CD14-positive monocyte (primary cell): ENCODE data around the gene ZNF32. TPM values are rescaled to one million over a fixed set of nuclear protein-coding genes. Genes with fewer than 3 reads are reported as not detected.

Experiments
- DNase-seq, 3 donors: peaks; one replicate each; pipeline ENCODE4 v3.0.0-alpha.2; 2011 to 2022
- H2AFZ ChIP-seq: 2 replicates; pipeline ENCODE4 v1.6.0; 2012; ENCODE audit warnings: mild to moderate bottlenecking, low read depth, low read length, inconsistent platforms; ENCODE audit not compliant: insufficient read depth, poor library complexity, severe bottlenecking
- H3K27ac ChIP-seq, 2 donors: 1 replicate in 1 of 2; 2 replicates in 1 of 2; pipeline ENCODE4 v1.5.1; 2012 to 2013; ENCODE audit warnings: low read length in 2 of 2, control low read depth in 1 of 2, inconsistent platforms in 1 of 2, low read depth in 1 of 2, mild to moderate bottlenecking in 1 of 2
- H3K27me3 ChIP-seq, 2 donors: one replicate each; pipeline versions ENCODE4 v1.6.0 to v1.6.1; 2011 to 2013; ENCODE audit warnings: low read length in 2 of 2; ENCODE audit not compliant: control insufficient read depth in 2 of 2, insufficient read depth in 2 of 2
- H3K36me3 ChIP-seq, 2 donors: replicated peaks in 1 of 2; 1 replicate in 1 of 2; 2 replicates in 1 of 2; pipeline versions ENCODE4 v1.5.1 to v1.6.1; 2012 to 2013; ENCODE audit warnings: low read length in 2 of 2, control low read depth in 1 of 2, inconsistent platforms in 1 of 2, mild to moderate bottlenecking in 1 of 2; ENCODE audit not compliant: insufficient read depth in 2 of 2, control insufficient read depth in 1 of 2
- H3K4me1 ChIP-seq, 2 donors: 1 replicate in 1 of 2; 2 replicates in 1 of 2; pipeline versions ENCODE4 v1.5.1 to v1.6.1; 2012 to 2013; ENCODE audit warnings: low read length in 2 of 2, control low read depth in 1 of 2, inconsistent platforms in 1 of 2, mild to moderate bottlenecking in 1 of 2, moderate library complexity in 1 of 2; ENCODE audit not compliant: insufficient read depth in 2 of 2, control insufficient read depth in 1 of 2
- H3K4me2 ChIP-seq: replicated peaks from 2 replicates; pipeline ENCODE3; 2012; ENCODE audit warnings: low read length, moderate library complexity, mild to moderate bottlenecking; ENCODE audit not compliant: poor library complexity, severe bottlenecking; ENCODE audit errors: extremely low read depth
- H3K4me3 ChIP-seq, 3 experiments: fragments of 200-600 bp in 1 of 3; sonication (generic) in 1 of 3; replicated peaks in 1 of 3; 1 replicate in 2 of 3; 2 replicates in 1 of 3; pipeline ENCODE4 v1.5.1; 2011 to 2013; ENCODE audit warnings: low read length in 3 of 3, mild to moderate bottlenecking in 3 of 3, control low read depth in 2 of 3, low read depth in 2 of 3, inconsistent platforms in 1 of 3, moderate library complexity in 1 of 3
- H3K79me2 ChIP-seq: 2 replicates; pipeline ENCODE4 v1.6.0; 2012; ENCODE audit warnings: mild to moderate bottlenecking, control low read depth, inconsistent platforms, low read length, moderate library complexity; ENCODE audit not compliant: insufficient read depth
- H3K9ac ChIP-seq: 2 replicates; pipeline ENCODE4 v1.6.0; 2017; ENCODE audit warnings: low read length, mild to moderate bottlenecking; ENCODE audit not compliant: insufficient read depth, poor library complexity, severe bottlenecking
- H3K9me3 ChIP-seq, 2 donors: replicated peaks in 1 of 2; 1 replicate in 1 of 2; 2 replicates in 1 of 2; pipeline versions ENCODE4 v1.5.1 to v1.6.1; 2012 to 2013; ENCODE audit warnings: low read length in 2 of 2, control low read depth in 1 of 2; ENCODE audit not compliant: control insufficient read depth in 1 of 2, insufficient read depth in 1 of 2
- H4K20me1 ChIP-seq: 2 replicates; pipeline ENCODE4 v1.6.0; 2012; ENCODE audit warnings: mild to moderate bottlenecking, low read length, control low read depth, moderate library complexity; ENCODE audit not compliant: insufficient read depth
- H3K27ac Mint-ChIP-seq, 7 donors: one replicate each; pipeline ENCODE4 v1.8.0; 2020; ENCODE audit warnings: mild to moderate bottlenecking in 7 of 7, mixed read lengths in 7 of 7, moderate library complexity in 6 of 7, inconsistent platforms in 2 of 7
- H3K27me3 Mint-ChIP-seq, 3 donors: one replicate each; pipeline ENCODE4 v1.8.0; 2021 to 2022; ENCODE audit warnings: low read depth in 3 of 3, mild to moderate bottlenecking in 3 of 3, mixed read lengths in 3 of 3, moderate library complexity in 3 of 3, inconsistent platforms in 1 of 3
- H3K36me3 Mint-ChIP-seq, 2 donors: one replicate each; pipeline ENCODE4 v1.8.0; 2020; ENCODE audit warnings: mixed read lengths in 2 of 2, inconsistent platforms in 1 of 2, mild to moderate bottlenecking in 1 of 2
- H3K4me1 Mint-ChIP-seq: one replicate; pipeline ENCODE4 v1.8.0; 2020; ENCODE audit warnings: mild to moderate bottlenecking, mixed read lengths
- H3K4me3 Mint-ChIP-seq, 2 donors: one replicate each; pipeline ENCODE4 v1.8.0; 2020; ENCODE audit warnings: mild to moderate bottlenecking in 2 of 2, mixed read lengths in 2 of 2, moderate library complexity in 1 of 2
- H3K9me3 Mint-ChIP-seq, 7 donors: one replicate each; pipeline ENCODE4 v1.8.0; 2020 to 2022; ENCODE audit warnings: mixed read lengths in 7 of 7, mild to moderate bottlenecking in 6 of 7, moderate library complexity in 6 of 7, inconsistent platforms in 2 of 7
- CTCF ChIP-seq: fragments of 200-600 bp; IDR thresholded peaks from one replicate; pipeline ENCODE4 v1.8.0; 2022; ENCODE audit warnings: antibody characterized with exemption, mild to moderate bottlenecking
- WGBS: methylation state at CpG from one replicate; pipeline ENCODE4 v1.1.5; 2013; ENCODE audit warnings: missing lambda C conversion rate; ENCODE audit not compliant: insufficient coverage; 5-methylcytosine and 5-hydroxymethylcytosine counted together
- intact Hi-C, 2 donors: fragments of 100-400 bp; cut with micrococcal nuclease; formaldehyde crosslinking; loops; one replicate each; pipeline versions ENCODE4 v1.15.0 to v1.15.1; 2023
- polyA plus RNA-seq, 3 donors: library from polyadenylated mRNA; depleted of rRNA in 1 of 3; unstranded in 2 of 3; stranded (reverse) in 1 of 3; fragments of 300-500 nt in 2 of 3; fragments of >200 nt in 1 of 3; fragmentation: Illumina TruSeq in 2 of 3; gene quantifications; 1 replicate in 2 of 3; 2 replicates in 1 of 3; pipeline ENCODE4 v1.2.3, GENCODE V29; 2012 to 2021

ZNF32 gene
- polyA plus RNA-seq, 3 donors = 16.7 to 33.6 (median 33.0) TPM

GRCh38 chr10:43623351-43623750 is 25.3 kb downstream of the ZNF32 start:
- no peak for TF ChIP-seq CTCF
- no peaks in the 10 kb centered on the region for H3K36me3 Mint-ChIP-seq
- Histone ChIP-seq H3K9me3 (peaks cover 25 to 37% of the 10 kb centered on the region in 2 donors), H3K4me3 (peak overlapping the region in 2 of 3 experiments; percentile 5 to 49), H4K20me1 (no peaks in the 10 kb centered on the region), H3K4me1 (peaks cover 0 to 4% of the 10 kb centered on the region in 2 donors), H3K9ac (no peak overlapping the region), H2AFZ (no peak overlapping the region), H3K4me2 (peak overlapping the region; percentile 51), H3K79me2 (no peaks in the 10 kb centered on the region), H3K36me3 (no peaks in the 10 kb centered on the region), H3K27me3 (no peaks in the 10 kb centered on the region), H3K27ac (no peak overlapping the region)
- no peak overlapping the region for H3K27ac Mint-ChIP-seq
- H3K27me3 Mint-ChIP-seq = peaks cover 0 to 3% (median 0%) of the 10 kb centered on the region in 3 donors
- H3K4me3 Mint-ChIP-seq = peak overlapping the region in 1 of 2 donors; percentile 54
- H3K4me1 Mint-ChIP-seq = peaks cover 5% of the 10 kb centered on the region
- DNase-seq = peak in 1 of 3 donors; percentile 2
- WGBS = no CpG with 5 or more reads among the region's 3 CpGs
- peaks cover 2 to 44% (median 29%) of the 10 kb centered on the region in 7 donors for H3K9me3 Mint-ChIP-seq
- intact Hi-C loops = no loop called here

- no peak overlapping the region for H3K9ac ChIP-seq
- H3K36me3 ChIP-seq = no peaks in the 10 kb centered on the region
- H4K20me1 ChIP-seq = no peaks in the 10 kb centered on the region
- peaks cover 0 to 3% (median 0%) of the 10 kb centered on the region in 3 donors for H3K27me3 Mint-ChIP-seq
- no peak overlapping the region for H3K4me3 ChIP-seq
- no peak overlapping the region for H3K27ac ChIP-seq
- H3K9me3 ChIP-seq = peaks cover 38 to 47% of the 10 kb centered on the region in 2 donors
- WGBS = 73% methylated on average over 2 of the region's 2 CpGs
- no peaks in the 10 kb centered on the region for H3K36me3 Mint-ChIP-seq
- H3K79me2 ChIP-seq = no peaks in the 10 kb centered on the region
- no peak overlapping the region for H3K4me3 Mint-ChIP-seq
- peaks cover 5% of the 10 kb centered on the region for H3K4me1 Mint-ChIP-seq
- no peak overlapping the region for H3K4me2 ChIP-seq
- H3K27me3 ChIP-seq = no peaks in the 10 kb centered on the region
- intact Hi-C loops = no loop called here
- H3K4me1 ChIP-seq = peaks cover 0 to 4% of the 10 kb centered on the region in 2 donors
- H2AFZ ChIP-seq = no peak overlapping the region
- no peak for TF ChIP-seq CTCF
- no peak for DNase-seq
- no peak overlapping the region for H3K27ac Mint-ChIP-seq
- H3K9me3 Mint-ChIP-seq = peaks cover 5 to 54% (median 36%) of the 10 kb centered on the region in 7 donors
Observed at GRCh38 chr10:43622038-43622437, 26.6 kb downstream of the ZNF32 start.
